GM19328 (cell line): Measurements from ENCODE around the gene CNOT3.
"Not testable (repeated sequence)": the region's sequence is repeated elsewhere in the genome, so short reads cannot be mapped to it uniquely, and the experiment has no call there.

Source experiments
- ATAC-seq: cut with Tn5 transposase; IDR thresholded peaks from one replicate; pipeline ENCODE4 v1.9.1; 2021; ENCODE audit warnings: mild to moderate bottlenecking, moderate library complexity; ENCODE audit not compliant: unreplicated experiment

Gene CNOT3

DNA sequence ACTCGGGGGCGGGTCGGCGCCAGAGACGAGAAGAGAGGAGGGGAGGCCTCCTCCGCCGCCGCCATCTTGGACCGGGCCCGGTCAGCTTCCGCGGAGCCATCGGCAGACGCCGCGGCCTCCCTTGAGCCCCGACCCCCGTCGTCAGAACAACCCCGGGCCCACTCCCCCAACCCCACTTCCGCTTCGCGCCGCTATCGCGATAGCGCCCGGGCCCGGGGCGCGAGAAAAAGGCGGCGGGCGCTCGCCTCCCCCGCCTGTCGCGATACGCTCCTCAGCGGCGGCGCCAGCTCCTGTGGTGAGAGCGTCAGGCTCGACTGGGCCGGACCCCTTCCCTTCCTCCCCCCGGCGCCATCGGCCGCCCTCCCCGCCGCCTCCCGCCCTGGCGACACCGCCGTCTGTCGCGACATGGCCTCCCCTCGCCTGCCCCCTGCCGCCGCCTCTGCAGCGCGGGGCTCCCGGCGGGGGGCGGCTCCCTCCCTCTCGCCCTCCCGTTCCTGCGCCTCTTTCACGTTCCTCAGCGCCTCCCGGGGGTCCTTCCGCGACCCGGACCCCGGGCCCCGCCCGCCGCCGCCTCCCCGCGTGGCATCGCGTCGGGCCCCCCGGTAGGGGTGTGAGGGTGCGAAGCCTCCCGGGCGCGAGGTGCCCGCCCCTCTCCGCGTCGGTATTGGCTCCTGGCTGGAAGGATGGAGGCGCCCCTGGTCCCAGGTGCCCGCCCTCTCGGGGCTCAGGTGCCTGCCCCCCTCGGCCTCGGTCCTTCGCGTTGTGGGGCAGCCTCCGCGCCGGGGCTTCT, at the start of gene CNOT3:
CNOT3 (plus strand) TSS at position 64 of the 790 bp plus-strand sequence. CDS start 5,217 bp downstream, outside the sequence.
- no peak for ATAC-seq

DNA sequence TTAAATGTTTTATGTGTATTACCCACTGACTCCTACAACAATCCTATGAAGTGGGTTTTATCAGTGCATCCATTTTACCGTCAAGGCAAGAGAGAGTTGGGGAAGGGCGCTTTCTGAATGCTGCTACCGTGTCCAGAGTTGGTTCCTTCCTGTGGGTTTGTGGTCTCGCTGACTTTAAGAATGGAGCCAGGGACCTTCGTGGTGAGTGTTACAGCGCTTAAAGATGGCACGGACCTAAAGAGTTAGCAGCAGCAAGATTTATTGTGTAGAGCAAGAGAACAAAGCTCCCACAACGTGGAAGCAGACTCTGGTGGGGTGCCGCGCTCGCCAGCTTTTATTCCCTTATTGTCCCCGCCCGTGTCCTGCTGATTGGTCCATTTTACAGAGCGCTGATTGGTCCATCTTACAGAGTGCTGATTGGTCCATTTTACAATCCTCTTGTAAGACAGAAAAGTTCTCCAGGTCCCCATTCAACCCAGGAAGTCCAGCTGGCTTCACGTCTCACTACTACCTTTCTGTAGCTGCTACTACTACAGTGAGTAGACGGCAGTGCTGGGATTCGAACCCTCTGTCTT, 43.0 kb upstream of the CNOT3 start:
- no peak for ATAC-seq

DNA sequence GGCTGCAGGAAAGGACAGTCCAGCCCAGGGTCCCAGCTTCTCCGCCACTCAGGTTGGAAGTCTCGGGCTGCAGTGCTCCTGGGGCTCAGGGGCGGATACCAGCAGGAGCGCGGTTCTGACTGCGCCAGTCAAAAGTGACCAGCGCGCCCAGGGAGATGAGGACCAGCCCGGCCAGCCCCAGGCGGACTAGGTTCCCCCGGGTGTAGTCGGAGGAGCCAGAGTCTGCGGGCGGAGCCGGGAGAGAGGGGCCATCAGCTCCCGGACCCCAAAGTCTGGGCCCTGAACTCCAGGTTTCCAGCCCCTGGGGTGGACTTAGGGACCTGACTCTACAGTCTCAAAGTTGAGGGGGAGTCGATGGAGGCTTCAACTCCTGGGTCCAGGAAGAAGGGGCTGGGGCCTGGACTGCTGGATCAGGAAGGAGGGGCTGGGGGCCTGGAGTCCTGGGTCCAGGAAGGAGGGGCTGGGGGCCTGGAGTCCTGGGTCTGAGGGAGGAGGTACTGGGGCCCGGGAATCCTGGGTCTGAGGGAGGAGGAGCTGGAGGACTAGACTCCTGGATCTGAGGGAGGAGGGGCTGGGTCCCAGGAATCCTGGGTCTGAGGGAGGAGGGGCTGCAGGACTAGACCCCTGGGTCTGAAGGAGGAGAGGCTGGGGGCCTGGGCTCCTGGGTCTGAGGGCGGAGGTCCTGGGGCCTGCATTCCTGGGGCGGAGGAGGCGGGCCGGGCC, 42.3 kb upstream of the CNOT3 start:
- no peak for ATAC-seq

DNA sequence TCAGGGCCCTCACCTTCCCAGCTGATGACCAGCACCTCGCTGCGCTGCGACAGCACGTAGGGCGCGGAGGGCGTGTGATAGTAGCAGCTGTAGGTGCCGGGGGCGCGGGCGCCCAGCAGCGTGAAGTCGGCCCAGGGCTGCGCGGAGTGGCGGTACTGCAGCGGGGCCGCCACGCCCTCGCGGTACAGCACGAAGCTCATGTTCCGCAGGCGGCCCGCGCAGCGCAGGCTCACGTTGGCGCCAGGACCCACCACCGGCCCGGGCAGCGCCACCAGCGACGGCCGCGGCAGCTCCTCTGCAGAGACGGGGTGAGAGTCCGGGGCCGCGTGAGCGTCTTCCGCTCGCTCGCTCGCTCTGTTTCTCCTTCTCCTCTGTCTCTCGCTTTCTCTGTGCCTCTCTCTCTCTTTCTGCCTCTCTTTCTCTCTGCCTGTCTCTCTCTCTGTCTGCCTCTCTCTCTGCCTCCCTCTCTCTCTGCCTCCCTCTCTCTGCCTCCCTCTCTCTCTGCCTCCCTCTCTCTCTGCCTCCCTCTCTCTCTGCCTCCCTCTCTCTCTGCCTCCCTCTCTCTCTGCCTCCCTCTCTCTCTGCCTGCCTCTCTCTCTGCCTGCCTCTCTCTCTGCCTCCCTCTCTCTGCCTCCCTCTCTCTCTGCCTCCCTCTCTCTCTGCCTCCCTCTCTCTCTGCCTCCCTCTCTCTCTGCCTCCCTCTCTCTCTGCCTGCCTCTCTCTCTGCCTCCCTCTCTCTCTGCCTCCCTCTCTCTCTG, 41.5 kb upstream of the CNOT3 start:
- not testable (repeated sequence) for ATAC-seq

DNA sequence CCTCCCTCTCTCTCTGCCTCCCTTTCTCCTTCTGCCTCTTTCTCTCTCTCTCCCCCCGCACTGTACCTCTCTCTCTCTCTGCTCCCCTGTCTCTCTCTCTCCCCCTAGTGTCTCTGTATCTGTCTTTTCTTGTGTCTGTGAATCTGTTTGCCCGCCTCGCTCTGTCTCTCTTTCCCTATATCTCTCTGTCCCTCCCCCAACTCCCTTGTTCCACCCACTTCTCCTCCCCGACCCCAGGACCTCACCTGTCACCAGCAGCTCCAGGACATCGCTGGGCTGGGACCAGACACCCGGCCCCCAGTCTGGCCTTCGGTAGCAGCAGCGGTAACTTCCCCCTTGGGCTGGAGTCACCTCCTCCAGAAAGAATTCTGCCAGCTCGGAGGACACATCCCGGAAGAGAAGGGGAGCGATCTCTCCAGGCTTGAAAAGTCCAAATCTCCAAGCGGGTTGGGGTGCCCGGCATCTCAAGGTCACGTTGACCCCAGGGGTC, 40.9 kb upstream of the CNOT3 start:
- ATAC-seq, result no peak

DNA sequence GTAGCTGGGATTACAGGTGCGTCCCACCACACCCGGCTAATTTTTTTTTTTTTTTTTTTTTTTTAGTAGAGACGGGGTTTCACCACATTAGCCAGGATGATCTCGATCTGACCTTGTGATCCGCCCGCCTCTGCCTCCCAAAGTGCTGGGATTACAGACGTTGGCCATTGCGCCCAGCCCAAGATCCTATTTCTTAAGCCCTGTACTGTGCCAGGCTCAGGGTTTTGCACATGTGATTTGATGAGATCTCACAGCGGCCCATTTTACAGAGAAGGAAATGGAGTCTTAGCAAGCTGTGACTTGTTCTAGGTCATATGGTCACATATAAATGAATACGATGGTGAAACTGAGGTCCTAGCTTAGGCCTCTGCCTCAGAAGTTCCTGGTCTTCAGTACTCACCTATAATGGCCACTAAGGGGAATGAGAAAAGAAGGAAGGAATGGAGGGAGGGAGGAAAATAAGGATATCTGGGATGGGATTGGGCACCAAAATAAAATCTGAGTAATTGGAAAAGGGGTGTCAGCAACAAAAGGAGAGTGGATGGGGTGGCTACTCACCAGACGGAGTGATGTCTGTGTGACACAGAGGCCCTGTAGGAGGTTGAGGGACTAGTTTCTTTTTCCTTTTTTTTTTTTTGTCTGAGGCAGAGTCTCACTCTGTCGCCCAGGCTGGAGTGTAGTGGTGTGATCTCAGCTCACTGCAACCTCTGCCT, 38.2 kb upstream of the CNOT3 start:
- ATAC-seq, result no peak

DNA sequence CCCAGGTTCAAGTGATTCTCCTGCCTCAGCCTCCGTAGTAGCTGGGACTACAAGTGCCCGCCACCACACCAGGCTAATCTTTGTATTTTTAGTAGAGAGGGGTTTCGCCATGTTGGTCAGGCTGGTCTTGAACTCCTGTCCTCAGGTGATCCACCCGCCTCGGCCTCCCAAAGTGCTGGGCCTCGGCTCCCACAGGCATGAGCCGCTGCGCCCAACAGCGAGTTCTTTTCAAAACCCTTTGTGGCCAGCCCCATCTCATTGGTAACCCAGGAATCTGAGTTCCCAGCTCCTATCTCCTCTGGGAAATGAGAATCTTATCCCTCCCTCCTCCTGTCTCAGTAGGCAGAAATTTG, 37.7 kb upstream of the CNOT3 start:
- not testable (repeated sequence) for ATAC-seq

DNA sequence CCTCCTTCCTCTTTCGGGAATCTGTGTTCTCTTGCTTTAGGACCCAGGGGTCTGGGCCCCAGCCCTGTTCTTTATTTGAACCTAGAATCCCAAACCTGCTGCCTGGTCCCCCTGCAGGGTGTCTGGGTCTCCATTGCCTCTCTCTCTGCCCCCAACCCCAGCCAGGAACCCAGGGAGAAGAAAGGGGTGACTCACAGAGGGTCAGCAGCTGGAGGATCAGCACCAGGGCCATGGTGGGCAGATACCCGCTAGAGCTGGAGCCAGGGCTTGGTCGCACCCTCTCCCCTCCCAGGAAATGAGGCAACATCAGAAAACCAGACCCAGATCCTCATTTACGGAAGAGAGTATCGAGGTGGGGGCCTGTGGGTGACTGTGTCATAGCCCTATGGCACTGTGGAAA, 37.0 kb upstream of the CNOT3 start, which contains the start of gene OSCAR:
OSCAR (minus strand) TSS at position 243 of the 400 bp plus-strand sequence; CDS start at position 232, 11 bp downstream.
- no peak for ATAC-seq

DNA sequence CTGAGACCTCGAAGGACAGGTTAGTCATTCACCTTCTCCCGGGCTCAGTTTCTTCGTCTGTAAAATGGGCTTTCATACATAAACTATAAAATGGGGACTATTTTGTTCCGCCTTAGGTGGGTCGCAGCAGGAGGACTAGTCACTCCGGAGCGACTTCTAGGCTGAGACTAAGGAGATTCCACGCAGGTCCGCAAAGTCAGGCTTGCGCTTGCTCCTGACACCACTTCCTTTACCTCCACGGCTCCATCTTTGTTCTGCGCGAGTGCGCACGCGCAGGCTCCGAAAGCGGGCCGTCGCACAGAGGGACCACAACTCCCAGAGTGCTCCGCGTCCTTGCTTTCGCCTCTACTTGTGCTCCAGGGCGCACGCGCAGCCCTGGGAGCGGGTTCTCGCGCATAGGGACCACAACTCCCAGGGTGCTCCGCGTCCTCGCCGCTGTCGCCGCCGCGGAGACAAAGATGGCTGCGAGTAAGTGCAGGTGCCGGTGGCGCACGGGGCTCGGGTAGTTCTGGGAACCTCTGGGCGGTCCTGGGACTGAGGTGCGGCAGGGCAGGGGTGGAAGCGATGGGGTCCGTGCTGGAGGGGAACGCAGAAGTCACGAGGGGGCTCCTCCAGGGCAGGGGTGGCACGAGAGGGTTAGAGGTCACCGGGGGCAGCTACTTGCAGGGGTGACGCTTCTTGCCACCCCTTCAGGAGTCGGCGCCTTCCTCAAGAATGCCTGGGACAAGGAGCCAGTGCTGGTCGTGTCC, 35.0 kb upstream of the CNOT3 start, which contains the start of gene NDUFA3:
NDUFA3 (plus strand) TSS at position 435 of the 749 bp plus-strand sequence; CDS start at position 459, 24 bp downstream.
- peak; percentile 97 for ATAC-seq

DNA sequence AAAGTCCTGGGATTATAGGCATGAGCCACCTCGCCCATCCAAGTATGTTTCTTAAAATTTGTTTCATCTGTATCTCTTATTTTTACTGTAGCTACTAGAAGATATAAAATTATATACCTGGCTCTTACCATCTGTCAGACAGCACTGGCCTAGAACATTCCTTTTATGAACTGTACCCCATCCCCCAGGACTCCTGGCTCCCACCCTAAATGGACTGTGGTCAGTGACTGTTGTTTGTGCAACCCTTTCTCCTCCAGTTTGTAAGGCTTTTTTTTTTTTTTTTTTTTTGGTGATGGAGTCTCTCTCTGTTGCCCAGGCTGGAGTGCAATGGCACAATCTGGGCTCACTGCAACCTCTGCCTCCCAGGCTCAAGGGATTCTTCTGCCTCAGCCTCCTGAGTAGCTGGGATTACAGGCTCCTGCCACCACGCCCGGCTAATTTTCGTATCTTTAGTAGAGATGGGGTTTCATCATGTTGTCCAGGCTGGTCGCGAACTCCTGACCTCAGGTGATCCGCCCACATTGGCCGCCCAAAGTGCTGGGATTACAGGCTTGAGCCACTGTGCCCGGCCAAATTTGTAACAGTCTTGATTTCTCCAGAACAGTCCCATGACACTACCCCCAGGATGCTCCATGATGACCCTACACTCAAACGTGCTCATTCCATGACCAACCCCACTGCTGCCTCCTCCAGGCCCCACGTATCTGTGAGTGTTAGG, 32.4 kb upstream of the CNOT3 start:
- no peak for ATAC-seq

DNA sequence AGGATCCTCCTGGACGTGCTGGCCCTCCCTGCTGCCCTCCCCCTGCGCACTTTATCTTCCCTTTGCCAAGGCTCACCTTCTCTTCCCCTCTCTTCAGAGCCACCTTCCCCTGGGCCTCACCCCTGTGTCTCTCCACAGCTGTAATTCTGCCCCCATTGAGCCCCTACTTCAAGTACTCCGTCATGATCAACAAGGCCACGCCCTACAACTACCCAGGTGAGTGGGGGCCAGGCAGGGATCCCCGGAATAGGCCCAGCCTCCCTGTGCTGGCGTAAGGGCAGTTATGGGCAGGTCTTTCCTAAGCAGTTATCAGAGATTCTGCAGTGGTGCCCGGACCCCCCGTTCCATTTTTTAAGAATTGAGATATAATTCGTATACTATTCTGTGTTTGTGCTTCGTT, 31.8 kb upstream of the CNOT3 start:
- ATAC-seq, result no peak

DNA sequence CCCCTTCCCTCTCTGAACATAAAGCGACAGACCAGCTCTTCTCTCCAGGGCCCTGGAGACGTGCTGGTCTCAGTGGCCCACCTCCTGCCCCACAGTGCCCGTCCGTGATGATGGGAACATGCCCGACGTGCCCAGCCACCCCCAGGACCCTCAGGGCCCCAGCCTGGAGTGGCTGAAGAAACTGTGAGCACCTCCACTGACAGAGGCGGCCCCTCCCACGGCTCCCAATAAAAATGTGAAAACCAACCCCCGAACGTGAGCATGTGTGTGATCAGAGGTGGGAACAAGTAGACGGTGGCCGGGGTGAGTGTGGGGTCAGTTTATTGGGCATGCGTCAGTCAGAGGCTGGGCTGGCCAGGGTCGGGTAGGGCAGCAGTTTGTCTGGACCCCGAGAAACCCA, 30.8 kb upstream of the CNOT3 start:
- no peak for ATAC-seq

DNA sequence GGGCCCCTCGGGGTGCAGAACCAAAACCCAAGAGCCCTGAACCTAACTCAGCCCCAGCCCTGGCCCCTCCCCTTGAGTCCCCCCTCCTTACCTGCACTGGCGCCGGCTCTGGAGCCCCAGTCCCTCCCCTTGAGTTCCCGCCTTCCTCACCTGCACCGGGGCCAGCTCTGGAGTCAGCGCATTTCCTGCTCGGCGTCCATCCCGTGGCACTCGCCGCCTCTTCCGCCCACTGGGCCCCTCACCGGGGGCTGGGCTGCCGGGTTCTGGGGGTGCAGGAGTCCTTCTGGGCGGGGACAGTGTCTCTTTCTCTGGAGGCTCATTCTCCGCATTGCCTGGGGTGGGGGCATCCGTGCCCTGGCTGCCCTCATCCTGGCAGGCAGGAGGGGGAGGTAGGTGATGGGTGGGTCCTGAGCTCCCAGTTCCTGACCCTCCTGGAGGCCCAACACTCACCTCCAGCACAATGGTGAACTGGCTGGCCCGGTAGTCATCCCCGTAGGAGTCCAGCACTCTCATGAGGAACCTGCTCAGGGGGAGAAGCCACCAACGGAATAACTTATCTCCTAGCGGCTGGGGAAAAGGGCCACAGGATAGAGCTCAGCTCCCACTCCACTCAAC, 29.6 kb upstream of the CNOT3 start:
- no peak for ATAC-seq

DNA sequence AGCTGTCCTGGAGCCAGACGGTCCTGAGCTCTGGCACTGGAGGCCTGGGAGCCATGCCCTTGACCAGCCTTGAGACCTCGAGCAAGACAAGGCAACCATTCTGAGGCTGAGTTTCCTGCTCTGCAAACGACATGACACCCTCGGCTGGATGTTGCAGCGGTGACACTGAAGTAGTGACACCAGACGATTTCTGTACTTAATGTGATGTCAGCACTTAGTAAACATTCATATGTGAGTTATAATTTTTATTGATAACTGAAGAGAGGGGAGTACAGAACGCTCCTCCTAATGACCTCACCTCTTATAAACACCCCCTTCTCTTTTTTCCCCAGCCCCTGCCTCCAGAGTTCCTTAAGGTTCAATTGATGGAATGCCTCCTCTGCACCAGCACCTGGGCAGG, 29.1 kb upstream of the CNOT3 start:
- ATAC-seq, result no peak

DNA sequence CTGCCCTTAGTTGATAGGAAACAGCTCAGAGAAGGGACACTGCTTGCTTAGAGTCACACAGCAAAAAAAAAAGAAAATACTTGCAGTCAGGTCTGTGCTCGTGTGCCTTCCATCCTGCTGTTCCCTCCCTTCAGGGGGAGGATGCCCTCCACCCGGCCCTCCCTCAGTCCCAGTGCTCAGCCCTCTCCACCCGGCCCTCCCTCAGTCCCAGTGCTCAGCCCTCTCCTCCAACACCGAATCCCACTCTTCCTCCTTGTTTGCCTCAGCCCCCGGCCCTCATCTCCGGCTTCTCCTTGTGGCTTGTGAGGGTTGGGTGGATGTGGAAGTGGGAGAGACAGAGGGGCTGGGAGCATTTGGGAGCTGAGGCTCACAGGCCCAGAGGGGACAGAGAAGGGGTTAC, 27.9 kb upstream of the CNOT3 start:
- ATAC-seq, result no peak

DNA sequence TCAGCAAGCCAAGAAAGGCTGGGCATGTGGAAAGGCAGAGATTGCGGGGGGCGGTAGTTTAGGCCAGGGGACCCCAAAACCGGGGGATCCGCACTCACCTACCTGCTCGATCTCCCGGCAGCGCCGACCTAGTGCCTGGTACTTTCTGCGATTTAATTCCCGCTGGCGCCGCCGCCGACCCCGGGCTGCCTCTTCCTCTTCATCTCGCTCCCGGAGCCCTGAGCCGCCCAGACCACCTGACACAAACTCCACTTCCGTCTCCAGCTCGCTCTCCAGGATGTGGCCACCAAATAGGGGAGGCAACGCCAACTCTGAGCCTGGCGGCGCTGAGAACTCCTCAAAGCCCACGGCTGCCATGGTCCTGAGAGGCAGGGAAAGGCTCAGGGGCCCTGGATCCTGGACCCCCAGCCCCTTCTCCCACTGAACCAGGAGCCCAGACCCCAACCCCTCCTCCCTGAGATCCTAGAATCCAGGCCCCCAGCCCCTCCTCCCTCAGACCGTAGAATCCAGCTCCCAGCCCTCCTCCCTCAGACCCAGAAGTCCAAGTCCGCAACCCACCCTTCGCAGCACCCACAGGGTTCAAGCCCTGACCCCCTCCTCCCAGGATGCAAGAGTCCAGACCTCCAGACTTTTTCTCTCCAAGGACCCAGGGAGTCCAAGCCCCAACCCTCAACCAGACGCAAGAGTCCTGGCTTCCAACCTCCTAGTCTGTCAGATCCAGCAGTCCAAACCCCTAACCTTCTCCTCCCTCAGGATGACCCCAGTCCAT, 23.0 kb upstream of the CNOT3 start:
- ATAC-seq, result no peak
